HG03575 (cell line): Measurements from ENCODE around the gene CFB.
"Not testable (repeated sequence)": the region's sequence is repeated elsewhere in the genome, so short reads cannot be mapped to it uniquely, and the experiment has no call there.

Experiments
- ATAC-seq: cut with Tn5 transposase; IDR thresholded peaks from one replicate; pipeline ENCODE4 v1.9.1; 2021; ENCODE audit not compliant: unreplicated experiment, insufficient number of reproducible peaks, low FRiP score; ENCODE audit errors: extremely low read depth

CFB gene

DNA sequence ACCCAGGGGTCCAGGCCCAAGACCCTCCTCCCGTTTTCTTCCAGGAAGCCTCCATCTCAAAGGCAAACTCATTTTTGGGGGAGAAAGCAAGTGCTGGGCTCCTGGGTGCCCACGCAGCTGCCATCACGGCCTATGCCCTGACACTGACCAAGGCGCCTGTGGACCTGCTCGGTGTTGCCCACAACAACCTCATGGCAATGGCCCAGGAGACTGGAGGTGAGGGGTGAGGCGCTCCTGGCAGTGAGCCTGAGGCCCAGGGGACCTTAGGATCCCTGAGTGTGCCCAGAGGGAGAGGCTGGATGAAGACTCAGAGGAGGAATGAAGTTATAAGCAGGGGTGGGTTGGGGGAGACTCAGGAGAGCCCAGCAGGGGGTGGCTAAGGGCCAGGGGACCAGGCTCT is 50.5 kb downstream of the CFB start:
- ATAC-seq, result not testable (repeated sequence)
